HepG2 (cell line): ENCODE measurements around the gene RSAD1. TPM values are rescaled to one million over a fixed set of nuclear protein-coding genes. Genes with fewer than 3 reads are reported as not detected.
A peak's percentile ranks its signal among the peaks of the same experiment; 100 is the strongest.

Experiments
- BRCA1 ChIP-seq: sonication (generic); formaldehyde crosslinking; IDR thresholded peaks from 2 replicates; pipeline ENCODE4 v1.4.0; 2020; ENCODE audit warnings: missing genetic modification reagents
- HOXA7 ChIP-seq: sonication (generic); formaldehyde crosslinking; IDR thresholded peaks from 2 replicates; pipeline ENCODE4 v1.8.1; 2022; ENCODE audit warnings: mild to moderate bottlenecking, missing genetic modification reagents, moderate library complexity
- MAZ ChIP-seq, 2 experiments: sonication (generic) in 1 of 2; formaldehyde crosslinking in 1 of 2; IDR thresholded peaks; 2 replicates each; pipeline versions ENCODE4 v1.5.0 to v1.6.1; 2012 to 2020; ENCODE audit warnings: low read depth in 2 of 2, mild to moderate bottlenecking in 2 of 2, borderline replicate concordance in 1 of 2, improper control_type of control experiment in 1 of 2, low read length in 1 of 2, missing genetic modification reagents in 1 of 2, moderate library complexity in 1 of 2
- SOX6 ChIP-seq, 2 experiments: fragments of 450-650 bp in 1 of 2; sonication (generic) in 1 of 2; formaldehyde crosslinking in 1 of 2; IDR thresholded peaks; 2 replicates each; pipeline versions ENCODE4 v1.4.0 to v1.6.1; 2017 to 2020; ENCODE audit warnings: antibody characterized with exemption in 1 of 2, mild to moderate bottlenecking in 1 of 2, missing genetic modification reagents in 1 of 2
- YEATS4 ChIP-seq: sonication (generic); formaldehyde crosslinking; IDR thresholded peaks from 2 replicates; pipeline ENCODE4 v1.4.0; 2020; ENCODE audit warnings: missing genetic modification reagents, borderline replicate concordance
- ZFP36L2 ChIP-seq: sonication (generic); formaldehyde crosslinking; IDR thresholded peaks from 2 replicates; pipeline ENCODE4 v1.4.0; 2020; ENCODE audit warnings: missing genetic modification reagents
- ZFP90 ChIP-seq: sonication (generic); formaldehyde crosslinking; IDR thresholded peaks from 2 replicates; pipeline ENCODE4 v1.8.0; 2022; ENCODE audit warnings: missing genetic modification reagents, mild to moderate bottlenecking, inconsistent platforms, borderline replicate concordance
- ZNF501 ChIP-seq: sonication (generic); formaldehyde crosslinking; IDR thresholded peaks from 2 replicates; pipeline ENCODE4 v1.5.1; 2020; ENCODE audit warnings: mild to moderate bottlenecking, moderate library complexity, missing genetic modification reagents
- ZNF598 ChIP-seq: sonication (generic); formaldehyde crosslinking; IDR thresholded peaks from 2 replicates; pipeline ENCODE4 v1.5.1; 2020; ENCODE audit warnings: mild to moderate bottlenecking, missing genetic modification reagents, borderline replicate concordance
- ZNF703 ChIP-seq: sonication (generic); formaldehyde crosslinking; IDR thresholded peaks from 2 replicates; pipeline ENCODE4 v1.5.1; 2020; ENCODE audit warnings: missing genetic modification reagents, mild to moderate bottlenecking, moderate library complexity, borderline replicate concordance
- polyA plus RNA-seq, 8 experiments: library from polyadenylated mRNA; depleted of rRNA in 3 of 8; stranded (reverse) in 7 of 8; unstranded in 1 of 8; fragments of >200 nt; fragmentation: Illumina TruSeq in 4 of 8; extraction: Trizol in 4 of 8; gene quantifications; 2 replicates each; pipeline versions ENCODE4 v1.2.1 to v1.2.3, GENCODE V29; 2011 to 2016; ENCODE audit warnings: low read depth in 4 of 8, missing spikeins in 1 of 8, mixed read lengths in 1 of 8; ENCODE audit not compliant: insufficient read depth in 1 of 8
- total RNA-seq, 5 experiments: library from RNA; depleted of rRNA; stranded (reverse); fragments of >200 nt; fragmentation: Illumina TruSeq; extraction: Trizol; gene quantifications; 2 replicates each; pipeline ENCODE4 v1.2.3, GENCODE V29; 2016; ENCODE audit warnings: low read depth in 1 of 5
- TF ChIP-seq, protein P1 (sequence below): IDR thresholded peaks from 2 replicates; pipeline ENCODE4 v1.6.1; 2016; ENCODE audit warnings: low read depth, missing genetic modification reagents, missing compliant biosample characterization
- TF ChIP-seq, protein P2 (sequence below), 2 experiments: fragments of 450-650 bp in 1 of 2; sonication (generic) in 1 of 2; formaldehyde crosslinking in 1 of 2; IDR thresholded peaks; 2 replicates each; pipeline versions ENCODE4 v1.6.1 to v1.8.0; 2016 to 2022; ENCODE audit warnings: antibody characterized with exemption in 1 of 2, mild to moderate bottlenecking in 1 of 2, missing genetic modification reagents in 1 of 2
- TF ChIP-seq, protein P3 (sequence below): sonication (generic); IDR thresholded peaks from 2 replicates; pipeline ENCODE4 v1.6.1; 2016; ENCODE audit warnings: low read depth, borderline replicate concordance

Gene RSAD1
- total and polyA plus RNA-seq, 2 of the 13 experiments (the other 11 are each of a cell fraction or from before 2014, with no cell fraction given): 22.7 to 27.7 TPM

DNA sequence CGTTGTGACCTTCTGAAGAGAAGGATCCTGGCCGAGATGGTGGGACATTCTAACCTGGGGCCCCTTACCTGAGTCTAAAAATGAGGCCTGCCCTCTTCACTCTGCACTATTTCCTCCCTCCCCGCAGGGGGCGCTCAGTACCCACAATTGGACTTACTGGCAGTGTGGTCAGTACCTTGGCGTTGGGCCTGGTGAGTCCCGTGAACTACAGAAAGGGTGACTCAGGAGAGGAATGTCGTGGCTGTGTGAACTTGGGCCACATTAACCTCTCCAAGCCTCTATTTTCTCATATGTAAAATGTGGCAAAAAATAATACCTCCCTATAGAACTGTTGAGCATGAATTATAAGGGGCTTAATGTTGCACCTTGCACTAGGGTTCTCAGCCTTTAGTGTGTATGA is 3.9 kb downstream of the RSAD1 start (continued):
- TF ChIP-seq, protein P1, sequence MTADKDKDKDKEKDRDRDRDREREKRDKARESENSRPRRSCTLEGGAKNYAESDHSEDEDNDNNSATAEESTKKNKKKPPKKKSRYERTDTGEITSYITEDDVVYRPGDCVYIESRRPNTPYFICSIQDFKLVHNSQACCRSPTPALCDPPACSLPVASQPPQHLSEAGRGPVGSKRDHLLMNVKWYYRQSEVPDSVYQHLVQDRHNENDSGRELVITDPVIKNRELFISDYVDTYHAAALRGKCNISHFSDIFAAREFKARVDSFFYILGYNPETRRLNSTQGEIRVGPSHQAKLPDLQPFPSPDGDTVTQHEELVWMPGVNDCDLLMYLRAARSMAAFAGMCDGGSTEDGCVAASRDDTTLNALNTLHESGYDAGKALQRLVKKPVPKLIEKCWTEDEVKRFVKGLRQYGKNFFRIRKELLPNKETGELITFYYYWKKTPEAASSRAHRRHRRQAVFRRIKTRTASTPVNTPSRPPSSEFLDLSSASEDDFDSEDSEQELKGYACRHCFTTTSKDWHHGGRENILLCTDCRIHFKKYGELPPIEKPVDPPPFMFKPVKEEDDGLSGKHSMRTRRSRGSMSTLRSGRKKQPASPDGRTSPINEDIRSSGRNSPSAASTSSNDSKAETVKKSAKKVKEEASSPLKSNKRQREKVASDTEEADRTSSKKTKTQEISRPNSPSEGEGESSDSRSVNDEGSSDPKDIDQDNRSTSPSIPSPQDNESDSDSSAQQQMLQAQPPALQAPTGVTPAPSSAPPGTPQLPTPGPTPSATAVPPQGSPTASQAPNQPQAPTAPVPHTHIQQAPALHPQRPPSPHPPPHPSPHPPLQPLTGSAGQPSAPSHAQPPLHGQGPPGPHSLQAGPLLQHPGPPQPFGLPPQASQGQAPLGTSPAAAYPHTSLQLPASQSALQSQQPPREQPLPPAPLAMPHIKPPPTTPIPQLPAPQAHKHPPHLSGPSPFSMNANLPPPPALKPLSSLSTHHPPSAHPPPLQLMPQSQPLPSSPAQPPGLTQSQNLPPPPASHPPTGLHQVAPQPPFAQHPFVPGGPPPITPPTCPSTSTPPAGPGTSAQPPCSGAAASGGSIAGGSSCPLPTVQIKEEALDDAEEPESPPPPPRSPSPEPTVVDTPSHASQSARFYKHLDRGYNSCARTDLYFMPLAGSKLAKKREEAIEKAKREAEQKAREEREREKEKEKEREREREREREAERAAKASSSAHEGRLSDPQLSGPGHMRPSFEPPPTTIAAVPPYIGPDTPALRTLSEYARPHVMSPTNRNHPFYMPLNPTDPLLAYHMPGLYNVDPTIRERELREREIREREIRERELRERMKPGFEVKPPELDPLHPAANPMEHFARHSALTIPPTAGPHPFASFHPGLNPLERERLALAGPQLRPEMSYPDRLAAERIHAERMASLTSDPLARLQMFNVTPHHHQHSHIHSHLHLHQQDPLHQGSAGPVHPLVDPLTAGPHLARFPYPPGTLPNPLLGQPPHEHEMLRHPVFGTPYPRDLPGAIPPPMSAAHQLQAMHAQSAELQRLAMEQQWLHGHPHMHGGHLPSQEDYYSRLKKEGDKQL: 0 out of 2 replicates have a peak, but pooled peaks have one; percentile 6
- TF ChIP-seq MAZ (IDR thresholded peaks at IDR 0.05; ENCODE audit: borderline replicate concordance, low read depth, low read length): peak; percentile 34; the same call in 1 of the 2 replicates
- no peak for TF ChIP-seq MAZ (CRISPR knock-in tag; IDR thresholded peaks at IDR 0.05; ENCODE audit: low read depth)
- no peak for TF ChIP-seq HOXA7 (CRISPR knock-in tag)
- no peak for TF ChIP-seq ZNF703
- TF ChIP-seq, protein P2, sequence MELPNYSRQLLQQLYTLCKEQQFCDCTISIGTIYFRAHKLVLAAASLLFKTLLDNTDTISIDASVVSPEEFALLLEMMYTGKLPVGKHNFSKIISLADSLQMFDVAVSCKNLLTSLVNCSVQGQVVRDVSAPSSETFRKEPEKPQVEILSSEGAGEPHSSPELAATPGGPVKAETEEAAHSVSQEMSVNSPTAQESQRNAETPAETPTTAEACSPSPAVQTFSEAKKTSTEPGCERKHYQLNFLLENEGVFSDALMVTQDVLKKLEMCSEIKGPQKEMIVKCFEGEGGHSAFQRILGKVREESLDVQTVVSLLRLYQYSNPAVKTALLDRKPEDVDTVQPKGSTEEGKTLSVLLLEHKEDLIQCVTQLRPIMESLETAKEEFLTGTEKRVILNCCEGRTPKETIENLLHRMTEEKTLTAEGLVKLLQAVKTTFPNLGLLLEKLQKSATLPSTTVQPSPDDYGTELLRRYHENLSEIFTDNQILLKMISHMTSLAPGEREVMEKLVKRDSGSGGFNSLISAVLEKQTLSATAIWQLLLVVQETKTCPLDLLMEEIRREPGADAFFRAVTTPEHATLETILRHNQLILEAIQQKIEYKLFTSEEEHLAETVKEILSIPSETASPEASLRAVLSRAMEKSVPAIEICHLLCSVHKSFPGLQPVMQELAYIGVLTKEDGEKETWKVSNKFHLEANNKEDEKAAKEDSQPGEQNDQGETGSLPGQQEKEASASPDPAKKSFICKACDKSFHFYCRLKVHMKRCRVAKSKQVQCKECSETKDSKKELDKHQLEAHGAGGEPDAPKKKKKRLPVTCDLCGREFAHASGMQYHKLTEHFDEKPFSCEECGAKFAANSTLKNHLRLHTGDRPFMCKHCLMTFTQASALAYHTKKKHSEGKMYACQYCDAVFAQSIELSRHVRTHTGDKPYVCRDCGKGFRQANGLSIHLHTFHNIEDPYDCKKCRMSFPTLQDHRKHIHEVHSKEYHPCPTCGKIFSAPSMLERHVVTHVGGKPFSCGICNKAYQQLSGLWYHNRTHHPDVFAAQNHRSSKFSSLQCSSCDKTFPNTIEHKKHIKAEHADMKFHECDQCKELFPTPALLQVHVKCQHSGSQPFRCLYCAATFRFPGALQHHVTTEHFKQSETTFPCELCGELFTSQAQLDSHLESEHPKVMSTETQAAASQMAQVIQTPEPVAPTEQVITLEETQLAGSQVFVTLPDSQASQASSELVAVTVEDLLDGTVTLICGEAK (IDR thresholded peaks at IDR 0.05): no peak
- TF ChIP-seq, protein P2 (CRISPR knock-in tag; IDR thresholded peaks at IDR 0.05): no peak; the same call in 1 of the 2 replicates
- TF ChIP-seq ZFP90 (CRISPR knock-in tag): no peak
- TF ChIP-seq, protein P3, sequence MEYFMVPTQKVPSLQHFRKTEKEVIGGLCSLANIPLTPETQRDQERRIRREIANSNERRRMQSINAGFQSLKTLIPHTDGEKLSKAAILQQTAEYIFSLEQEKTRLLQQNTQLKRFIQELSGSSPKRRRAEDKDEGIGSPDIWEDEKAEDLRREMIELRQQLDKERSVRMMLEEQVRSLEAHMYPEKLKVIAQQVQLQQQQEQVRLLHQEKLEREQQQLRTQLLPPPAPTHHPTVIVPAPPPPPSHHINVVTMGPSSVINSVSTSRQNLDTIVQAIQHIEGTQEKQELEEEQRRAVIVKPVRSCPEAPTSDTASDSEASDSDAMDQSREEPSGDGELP: no peak
- TF ChIP-seq BRCA1 (CRISPR knock-in tag): 0 out of 2 replicates have a peak, but pooled peaks have one; percentile 38
- peak; percentile 33; the same call in 1 of the 2 replicates for TF ChIP-seq YEATS4
- TF ChIP-seq ZNF598 (CRISPR knock-in tag): no peak
- no peak for TF ChIP-seq ZFP36L2
- TF ChIP-seq ZNF501 (CRISPR knock-in tag): peak; percentile 84
- no peak for TF ChIP-seq SOX6 (IDR thresholded peaks at IDR 0.05)
- peak; percentile 58 for TF ChIP-seq SOX6 (CRISPR knock-in tag; IDR thresholded peaks at IDR 0.05)
